Measurements from ENCODE around the gene BUD31.
"Not testable (repeated sequence)": the region's sequence is repeated elsewhere in the genome, so short reads cannot be mapped to it uniquely, and the experiment has no call there.

Gene BUD31

DNA sequence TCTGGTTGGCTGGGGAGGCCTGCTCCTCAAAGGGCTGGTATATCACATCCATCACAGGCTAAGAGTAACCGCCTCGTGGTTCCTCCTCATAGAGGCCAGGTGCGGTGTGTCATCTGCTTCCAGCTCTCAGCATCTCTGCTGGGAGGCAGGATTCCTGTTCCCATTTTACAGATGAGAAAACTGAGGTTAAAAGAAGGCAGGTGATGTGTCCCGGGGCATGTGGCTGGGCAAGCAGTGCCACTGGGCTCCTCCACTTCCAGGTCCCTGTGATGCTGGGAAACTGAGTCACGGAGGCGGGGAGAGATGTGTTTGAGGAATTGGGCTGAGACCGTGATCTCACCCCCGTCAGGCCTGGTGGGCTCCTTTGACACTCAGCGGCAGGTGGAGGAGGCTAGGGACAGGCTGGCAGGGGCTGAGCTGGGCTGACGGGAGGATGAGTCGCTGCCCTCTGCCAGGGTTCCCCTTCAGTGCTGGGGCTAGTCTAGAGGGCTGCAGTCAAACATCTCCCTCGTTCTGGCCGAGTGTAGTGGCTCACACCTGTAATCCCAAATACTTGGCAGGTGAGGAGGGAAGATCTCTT lies 24.9 kb upstream of the BUD31 start:
- no peak overlapping the region for H3K27ac ChIP-seq
- TF ChIP-seq, protein P1, sequence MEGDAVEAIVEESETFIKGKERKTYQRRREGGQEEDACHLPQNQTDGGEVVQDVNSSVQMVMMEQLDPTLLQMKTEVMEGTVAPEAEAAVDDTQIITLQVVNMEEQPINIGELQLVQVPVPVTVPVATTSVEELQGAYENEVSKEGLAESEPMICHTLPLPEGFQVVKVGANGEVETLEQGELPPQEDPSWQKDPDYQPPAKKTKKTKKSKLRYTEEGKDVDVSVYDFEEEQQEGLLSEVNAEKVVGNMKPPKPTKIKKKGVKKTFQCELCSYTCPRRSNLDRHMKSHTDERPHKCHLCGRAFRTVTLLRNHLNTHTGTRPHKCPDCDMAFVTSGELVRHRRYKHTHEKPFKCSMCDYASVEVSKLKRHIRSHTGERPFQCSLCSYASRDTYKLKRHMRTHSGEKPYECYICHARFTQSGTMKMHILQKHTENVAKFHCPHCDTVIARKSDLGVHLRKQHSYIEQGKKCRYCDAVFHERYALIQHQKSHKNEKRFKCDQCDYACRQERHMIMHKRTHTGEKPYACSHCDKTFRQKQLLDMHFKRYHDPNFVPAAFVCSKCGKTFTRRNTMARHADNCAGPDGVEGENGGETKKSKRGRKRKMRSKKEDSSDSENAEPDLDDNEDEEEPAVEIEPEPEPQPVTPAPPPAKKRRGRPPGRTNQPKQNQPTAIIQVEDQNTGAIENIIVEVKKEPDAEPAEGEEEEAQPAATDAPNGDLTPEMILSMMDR (conservative IDR thresholded peaks at IDR 0.05): no peak

DNA sequence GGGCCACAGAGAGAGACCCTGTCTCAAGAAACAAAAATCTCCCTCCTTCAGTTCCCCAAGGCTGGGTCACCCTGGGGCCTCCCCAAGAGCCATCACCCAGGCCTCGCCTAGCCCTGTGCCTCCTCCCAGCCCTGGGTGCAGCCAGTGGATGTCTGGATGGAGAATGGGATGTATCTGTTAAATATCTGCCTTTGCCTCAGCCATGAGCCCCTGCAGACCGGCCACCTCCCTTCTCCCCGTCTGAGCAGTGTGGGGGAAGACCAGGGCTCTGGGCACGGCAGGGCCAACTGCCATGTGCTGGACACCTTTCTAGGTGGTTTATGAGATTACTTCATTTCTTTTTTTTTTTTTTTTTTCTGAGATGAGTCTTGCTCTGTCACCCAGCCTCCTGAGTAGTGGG lies 24.2 kb upstream of the BUD31 start:
- TF ChIP-seq, protein P1 (conservative IDR thresholded peaks at IDR 0.05): no peak
- no peak overlapping the region for H3K27ac ChIP-seq

DNA sequence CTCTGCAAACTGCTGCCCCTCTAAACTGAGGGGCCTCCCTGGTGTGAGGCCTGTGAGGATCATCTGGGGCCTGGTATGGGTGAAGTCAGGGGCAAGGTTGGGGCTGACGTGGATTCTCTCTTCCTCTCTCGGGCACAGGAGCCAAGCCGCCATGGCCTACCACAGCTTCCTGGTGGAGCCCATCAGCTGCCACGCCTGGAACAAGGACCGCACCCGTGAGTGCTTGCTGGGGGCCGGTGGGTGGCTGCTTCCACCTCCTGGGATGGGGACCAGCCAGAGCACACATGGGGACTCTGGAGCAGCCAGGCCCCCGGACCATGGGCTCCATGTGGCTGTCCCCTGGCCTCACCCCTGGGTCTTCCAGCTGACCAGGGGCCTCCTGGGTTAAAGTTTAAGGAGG lies 23.2 kb upstream of the BUD31 start:
- TF ChIP-seq, protein P1 (conservative IDR thresholded peaks at IDR 0.05): no peak
- H3K27ac ChIP-seq: no peak overlapping the region

DNA sequence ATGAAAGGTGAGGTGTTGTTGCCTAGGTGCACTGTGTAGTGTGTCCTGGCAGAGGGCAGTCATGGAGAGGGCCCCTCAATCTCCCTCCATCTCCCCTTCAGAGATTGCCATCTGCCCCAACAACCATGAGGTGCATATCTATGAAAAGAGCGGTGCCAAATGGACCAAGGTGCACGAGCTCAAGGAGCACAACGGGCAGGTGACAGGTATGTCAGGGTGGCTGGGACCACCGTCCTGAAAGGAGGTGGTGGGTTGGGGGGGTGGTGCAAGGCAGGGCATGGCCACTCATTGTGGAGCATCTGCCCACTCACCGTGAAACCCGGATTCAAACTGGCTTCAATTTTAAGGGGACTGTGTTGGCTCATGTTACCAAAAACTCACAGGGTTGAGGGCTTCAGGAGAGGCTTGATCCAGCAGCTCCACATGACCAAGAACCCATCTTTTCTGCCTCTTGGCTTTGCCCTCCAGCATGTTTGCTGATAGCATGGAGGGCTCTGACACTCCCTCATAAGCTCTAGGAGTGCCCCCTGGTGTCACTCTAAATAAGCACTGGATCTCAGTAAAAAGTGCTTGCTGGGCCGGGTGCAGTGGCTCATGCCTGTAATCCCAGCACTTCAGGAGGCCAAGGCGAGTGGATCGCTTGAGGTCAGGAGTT lies 22.1 kb upstream of the BUD31 start:
- H3K27ac ChIP-seq: no peak overlapping the region
- TF ChIP-seq, protein P1 (conservative IDR thresholded peaks at IDR 0.05): peak; percentile 28; the same call in 1 of the 2 replicates

DNA sequence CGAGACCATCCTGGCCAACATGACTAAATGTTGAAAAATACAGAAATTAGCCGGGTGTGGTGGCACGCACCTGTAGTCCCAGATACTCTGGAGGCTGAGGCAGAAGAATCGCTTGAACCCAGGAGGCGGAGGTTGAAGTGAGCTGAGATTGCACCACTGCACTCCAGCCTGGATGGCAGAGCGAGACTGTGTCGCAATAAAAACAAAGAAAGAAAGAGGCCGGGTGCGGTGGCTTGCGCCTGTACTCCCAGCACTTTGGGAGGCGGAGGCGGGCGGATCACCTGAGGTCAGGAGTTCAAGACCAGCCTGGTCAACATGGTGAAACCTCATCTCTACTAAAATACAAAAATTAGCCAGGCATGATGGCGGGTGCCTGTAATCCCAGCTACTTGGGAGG lies 21.5 kb upstream of the BUD31 start:
- H3K27ac ChIP-seq: not testable (repeated sequence)

DNA sequence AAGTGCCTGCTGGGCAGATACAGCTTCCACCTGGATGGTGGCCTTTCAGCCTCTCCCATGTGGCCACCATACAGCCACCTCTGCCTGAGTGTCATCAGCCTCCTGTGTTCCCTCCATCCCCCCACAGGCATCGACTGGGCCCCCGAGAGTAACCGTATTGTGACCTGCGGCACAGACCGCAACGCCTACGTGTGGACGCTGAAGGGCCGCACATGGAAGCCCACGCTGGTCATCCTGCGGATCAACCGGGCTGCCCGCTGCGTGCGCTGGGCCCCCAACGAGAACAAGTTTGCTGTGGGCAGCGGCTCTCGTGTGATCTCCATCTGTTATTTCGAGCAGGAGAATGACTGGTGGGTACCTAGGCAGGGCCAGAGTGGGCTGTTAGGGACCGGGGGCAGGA lies 20.9 kb upstream of the BUD31 start:
- no peak overlapping the region for H3K27ac ChIP-seq
- TF ChIP-seq, protein P1 (conservative IDR thresholded peaks at IDR 0.05): no peak

DNA sequence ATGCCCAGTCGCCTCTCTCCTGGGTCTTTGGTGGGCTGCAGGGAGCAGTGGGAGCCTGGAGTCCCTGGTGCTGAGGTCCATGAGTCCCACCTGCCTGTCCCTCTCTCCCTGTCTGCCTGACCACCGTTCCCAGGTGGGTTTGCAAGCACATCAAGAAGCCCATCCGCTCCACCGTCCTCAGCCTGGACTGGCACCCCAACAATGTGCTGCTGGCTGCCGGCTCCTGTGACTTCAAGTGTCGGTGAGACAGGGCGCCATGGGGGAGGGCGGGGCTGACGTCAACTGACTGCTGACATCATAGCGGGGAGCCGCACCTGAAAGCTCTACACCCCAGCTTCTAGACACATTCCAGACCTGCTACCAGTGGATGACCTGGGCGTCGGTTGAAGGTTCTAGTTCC lies 19.0 kb upstream of the BUD31 start:
- no peak overlapping the region for H3K27ac ChIP-seq
- TF ChIP-seq, protein P1 (conservative IDR thresholded peaks at IDR 0.05): no peak

DNA sequence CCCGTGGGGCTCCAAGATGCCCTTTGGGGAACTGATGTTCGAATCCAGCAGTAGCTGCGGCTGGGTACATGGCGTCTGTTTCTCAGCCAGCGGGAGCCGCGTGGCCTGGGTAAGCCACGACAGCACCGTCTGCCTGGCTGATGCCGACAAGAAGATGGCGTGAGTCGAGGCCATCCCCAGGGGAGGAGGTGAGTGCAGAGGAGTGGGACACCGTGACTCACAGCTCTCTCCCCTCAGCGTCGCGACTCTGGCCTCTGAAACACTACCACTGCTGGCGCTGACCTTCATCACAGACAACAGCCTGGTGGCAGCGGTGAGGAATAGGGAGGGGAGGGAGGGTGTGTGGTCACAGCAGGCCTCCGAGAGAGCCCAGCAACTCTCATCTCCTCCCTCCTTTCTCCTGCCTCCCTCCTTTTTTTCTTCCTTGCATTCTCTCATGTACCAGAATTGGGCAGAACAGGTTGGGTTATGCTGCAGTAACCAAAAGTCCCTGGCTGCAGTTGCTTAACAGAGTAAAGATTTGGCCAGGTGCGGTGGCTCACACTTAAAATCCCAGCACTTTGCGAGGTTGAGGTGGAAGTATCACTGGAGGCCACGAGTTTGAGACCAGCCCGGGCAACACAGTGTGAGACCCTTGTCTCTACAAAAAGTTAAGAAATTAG lies 17.7 kb upstream of the BUD31 start:
- 0 out of 2 replicates have a peak overlapping the region, but pooled peaks have one; percentile 2 for H3K27ac ChIP-seq
- TF ChIP-seq, protein P1 (conservative IDR thresholded peaks at IDR 0.05): no peak
